Activated naive CD8-positive, alpha-beta T cell treated with anti-CD3 and anti-CD28 coated beads, Interleukin-2, amount 10 ng/mL, durations not matched to agents 7 days and 5 days (primary cell): ENCODE data around the gene INPP5A. TPM values are rescaled to one million over a fixed set of nuclear protein-coding genes. Genes with fewer than 3 reads are reported as not detected.

Source experiments
- ATAC-seq: fragments of 150-1000 bp; cut with Tn5 transposase; one replicate; pipeline ENCODE4 v1.10.0; 2021; ENCODE audit warnings: low read depth, moderate library complexity
- POLR2A ChIA-PET: fragments of 350-600 bp; sonication (Branson Sonifier 250); formaldehyde crosslinking; loops from one replicate; lab custom pipeline; 2021; ENCODE audit warnings: antibody characterized with exemption; lab: Charles Lee
- DNase-seq: peaks from one replicate; pipeline ENCODE4 v3.0.0; 2021
- H3K27ac Mint-ChIP-seq: one replicate; pipeline ENCODE4 v1.8.0; 2022; ENCODE audit warnings: mild to moderate bottlenecking, mixed read lengths
- H3K27me3 Mint-ChIP-seq: one replicate; pipeline ENCODE4 v1.8.0; 2022; ENCODE audit warnings: mild to moderate bottlenecking, moderate library complexity, mixed read lengths
- H3K36me3 Mint-ChIP-seq: one replicate; pipeline ENCODE4 v1.8.0; 2021; ENCODE audit warnings: mild to moderate bottlenecking, mixed read lengths
- H3K4me1 Mint-ChIP-seq: one replicate; pipeline ENCODE4 v1.8.0; 2021; ENCODE audit warnings: mixed read lengths
- H3K4me3 Mint-ChIP-seq: one replicate; pipeline ENCODE4 v1.8.0; 2022; ENCODE audit warnings: mild to moderate bottlenecking, moderate library complexity, mixed read lengths
- H3K9me3 Mint-ChIP-seq: one replicate; pipeline ENCODE4 v1.8.0; 2021; ENCODE audit warnings: mixed read lengths
- total RNA-seq, 2 experiments: library from RNA; stranded (reverse); gene quantifications; one replicate each; pipeline ENCODE4 v1.2.3, GENCODE V29; 2021

The INPP5A gene
- total RNA-seq, 2 experiments from 2014 or later: 14.1 to 15.7 TPM

- no peak overlapping the region for H3K4me3 Mint-ChIP-seq
- no peaks in the 10 kb centered on the region for H3K9me3 Mint-ChIP-seq
- no peak for DNase-seq
- no peak for ATAC-seq
- POLR2A ChIA-PET: no interaction called here
- H3K27me3 Mint-ChIP-seq: no peaks in the 10 kb centered on the region
- H3K36me3 Mint-ChIP-seq: peaks cover 9% of the 10 kb centered on the region
- H3K4me1 Mint-ChIP-seq: peaks cover 1% of the 10 kb centered on the region
- H3K27ac Mint-ChIP-seq: no peak overlapping the region
Observed at GRCh38 chr10:132712291-132712690, 174.7 kb downstream of the INPP5A start.

- Mint-ChIP-seq H3K4me1 (peaks cover 1% of the 10 kb centered on the region), H3K27me3 (no peaks in the 10 kb centered on the region), H3K27ac (peak overlapping the region; percentile 35), H3K36me3 (peaks cover 7% of the 10 kb centered on the region), H3K9me3 (no peaks in the 10 kb centered on the region), H3K4me3 (no peak overlapping the region)
- ATAC-seq: no peak
- no peak for DNase-seq
- POLR2A ChIA-PET: no interaction called here
Observed at GRCh38 chr10:132712743-132713142, 175.2 kb downstream of the INPP5A start.

GRCh38 chr10:132713421-132714095, 176.0 kb downstream of the INPP5A start:
- Mint-ChIP-seq H3K4me1 (peaks cover 1% of the 10 kb centered on the region), H3K27ac (no peak overlapping the region)

GRCh38 chr10:132714096-132714985, 176.8 kb downstream of the INPP5A start:
- Mint-ChIP-seq H3K27ac (no peak overlapping the region), H3K9me3 (no peaks in the 10 kb centered on the region), H3K4me1 (peaks cover 1% of the 10 kb centered on the region), H3K27me3 (no peaks in the 10 kb centered on the region), H3K36me3 (peaks cover 7% of the 10 kb centered on the region), H3K4me3 (no peak overlapping the region)
- POLR2A ChIA-PET: no interaction called here
- DNase-seq: no peak
- ATAC-seq: no peak

More at GRCh38 chr10:132713421-132714095, 176.0 kb downstream of the INPP5A start:
- Mint-ChIP-seq H3K36me3 (peaks cover 7% of the 10 kb centered on the region), H3K4me3 (no peak overlapping the region), H3K9me3 (no peaks in the 10 kb centered on the region), H3K27me3 (no peaks in the 10 kb centered on the region)
- ATAC-seq: no peak
- POLR2A ChIA-PET: no interaction called here
- no peak for DNase-seq

GRCh38 chr10:132714986-132715775, 177.6 kb downstream of the INPP5A start:
- no peak overlapping the region for H3K4me3 Mint-ChIP-seq

GRCh38 chr10:132715776-132716680, 178.4 kb downstream of the INPP5A start:
- no peaks in the 10 kb centered on the region for H3K27me3 Mint-ChIP-seq
- H3K4me3 Mint-ChIP-seq: no peak overlapping the region
- no peak for ATAC-seq
- H3K27ac Mint-ChIP-seq: no peak overlapping the region
- POLR2A ChIA-PET: no interaction called here
- no peak for DNase-seq
- peaks cover 5% of the 10 kb centered on the region for H3K36me3 Mint-ChIP-seq
- H3K9me3 Mint-ChIP-seq: no peaks in the 10 kb centered on the region
- peaks cover 1% of the 10 kb centered on the region for H3K4me1 Mint-ChIP-seq

More at GRCh38 chr10:132714986-132715775, 177.6 kb downstream of the INPP5A start:
- Mint-ChIP-seq H3K27ac (no peak overlapping the region), H3K27me3 (no peaks in the 10 kb centered on the region), H3K9me3 (no peaks in the 10 kb centered on the region), H3K4me1 (peaks cover 1% of the 10 kb centered on the region), H3K36me3 (peaks cover 7% of the 10 kb centered on the region)
- POLR2A ChIA-PET: no interaction called here
- DNase-seq (no peak), ATAC-seq (no peak)

- Mint-ChIP-seq H3K27me3 (no peaks in the 10 kb centered on the region), H3K27ac (no peak overlapping the region), H3K9me3 (no peaks in the 10 kb centered on the region), H3K4me3 (no peak overlapping the region), H3K4me1 (peaks cover 1% of the 10 kb centered on the region), H3K36me3 (peaks cover 5% of the 10 kb centered on the region)
- POLR2A ChIA-PET: no interaction called here
- ATAC-seq: no peak
- no peak for DNase-seq
Observed at GRCh38 chr10:132716691-132717490, 179.3 kb downstream of the INPP5A start.

GRCh38 chr10:132721725-132722124, 184.1 kb downstream of the INPP5A start:
- POLR2A ChIA-PET: no interaction called here
- H3K4me3 Mint-ChIP-seq: no peak overlapping the region
- H3K27ac Mint-ChIP-seq: no peak overlapping the region

GRCh38 chr10:132722394-132723329, 185.1 kb downstream of the INPP5A start:
- no peaks in the 10 kb centered on the region for H3K9me3 Mint-ChIP-seq
- no peak overlapping the region for H3K27ac Mint-ChIP-seq
- POLR2A ChIA-PET: no interaction called here
- no peaks in the 10 kb centered on the region for H3K36me3 Mint-ChIP-seq
- DNase-seq (no peak), ATAC-seq (no peak)
- no peaks in the 10 kb centered on the region for H3K27me3 Mint-ChIP-seq
- H3K4me1 Mint-ChIP-seq: no peaks in the 10 kb centered on the region
- no peak overlapping the region for H3K4me3 Mint-ChIP-seq

More at GRCh38 chr10:132721725-132722124, 184.1 kb downstream of the INPP5A start:
- Mint-ChIP-seq H3K4me1 (no peaks in the 10 kb centered on the region), H3K36me3 (no peaks in the 10 kb centered on the region), H3K9me3 (no peaks in the 10 kb centered on the region), H3K27me3 (no peaks in the 10 kb centered on the region)
- DNase-seq (no peak), ATAC-seq (no peak)

- no peaks in the 10 kb centered on the region for H3K27me3 Mint-ChIP-seq
- H3K36me3 Mint-ChIP-seq: no peaks in the 10 kb centered on the region
- ATAC-seq (no peak), DNase-seq (no peak)
- no peaks in the 10 kb centered on the region for H3K9me3 Mint-ChIP-seq
- no peak overlapping the region for H3K27ac Mint-ChIP-seq
- no peak overlapping the region for H3K4me3 Mint-ChIP-seq
- POLR2A ChIA-PET: no interaction called here
- H3K4me1 Mint-ChIP-seq: no peaks in the 10 kb centered on the region
Observed at GRCh38 chr10:132723330-132723970, 185.9 kb downstream of the INPP5A start.

GRCh38 chr10:132724446-132724845, 186.9 kb downstream of the INPP5A start:
- POLR2A ChIA-PET: no interaction called here
- Mint-ChIP-seq H3K4me3 (no peak overlapping the region), H3K9me3 (no peaks in the 10 kb centered on the region), H3K36me3 (no peaks in the 10 kb centered on the region), H3K27ac (no peak overlapping the region), H3K27me3 (no peaks in the 10 kb centered on the region), H3K4me1 (no peaks in the 10 kb centered on the region)
- no peak for DNase-seq
- ATAC-seq: no peak
